Astrocyte (in vitro differentiated cells and primary cell): ENCODE results near the gene NBEA. TPM values are rescaled to one million over a fixed set of nuclear protein-coding genes. Genes with fewer than 3 reads are reported as not detected.

ENCODE experiments used
- DNase-seq: peaks from one replicate; pipeline ENCODE4 v3.0.0-alpha.2; 2010; ENCODE audit warnings: low read depth
- FAIRE-seq: peaks from 2 replicates; lab custom pipeline; 2011; peaks lifted over from hg19 to GRCh38; lab: Jason Lieb, UNC
- H2AFZ ChIP-seq: 2 replicates; pipeline ENCODE4 v1.6.0; 2012; ENCODE audit warnings: low read depth, low read length, inconsistent platforms
- H3K27ac ChIP-seq: 2 replicates; pipeline ENCODE4 v1.5.1; 2011; ENCODE audit warnings: low read depth, low read length, inconsistent platforms
- H3K27me3 ChIP-seq: 2 replicates; pipeline ENCODE4 v1.6.0; 2011; ENCODE audit warnings: low read length, inconsistent platforms; ENCODE audit not compliant: insufficient read depth
- H3K36me3 ChIP-seq: 2 replicates; pipeline ENCODE4 v1.5.1; 2011; ENCODE audit warnings: low read length, inconsistent platforms; ENCODE audit not compliant: insufficient read depth
- H3K4me1 ChIP-seq: 2 replicates; pipeline ENCODE4 v1.5.1; 2011; ENCODE audit warnings: low read length, inconsistent platforms; ENCODE audit not compliant: insufficient read depth
- H3K4me2 ChIP-seq: 2 replicates; pipeline ENCODE4 v1.6.0; 2012; ENCODE audit warnings: low read length, inconsistent platforms
- H3K4me3 ChIP-seq: 2 replicates; pipeline ENCODE4 v1.5.1; 2011; ENCODE audit warnings: low read depth, mild to moderate bottlenecking, low read length, inconsistent platforms; ENCODE audit not compliant: insufficient read depth
- H3K79me2 ChIP-seq: 2 replicates; pipeline ENCODE4 v1.6.0; 2012; ENCODE audit warnings: mild to moderate bottlenecking, low read length, inconsistent platforms; ENCODE audit not compliant: insufficient read depth
- H3K9ac ChIP-seq: 2 replicates; pipeline ENCODE4 v1.6.0; 2012; ENCODE audit warnings: mild to moderate bottlenecking, low read length, inconsistent platforms
- H3K9me3 ChIP-seq: 2 replicates; pipeline ENCODE4 v1.5.1; 2012; ENCODE audit warnings: low read depth, mild to moderate bottlenecking, low read length, inconsistent platforms; ENCODE audit not compliant: insufficient read depth
- H4K20me1 ChIP-seq: 2 replicates; pipeline ENCODE4 v1.6.0; 2012; ENCODE audit warnings: low read length, inconsistent platforms; ENCODE audit not compliant: insufficient read depth
- H3K27ac Mint-ChIP-seq: one replicate; pipeline ENCODE4 v1.8.0; 2021; ENCODE audit warnings: mild to moderate bottlenecking, mixed read lengths; ENCODE audit not compliant: unreplicated experiment
- H3K27me3 Mint-ChIP-seq: one replicate; pipeline ENCODE4 v1.8.0; 2021; ENCODE audit warnings: low read depth, mixed read lengths; ENCODE audit not compliant: unreplicated experiment
- H3K36me3 Mint-ChIP-seq: one replicate; pipeline ENCODE4 v1.8.0; 2021; ENCODE audit warnings: low read depth, mixed read lengths; ENCODE audit not compliant: unreplicated experiment
- H3K4me1 Mint-ChIP-seq: one replicate; pipeline ENCODE4 v1.8.0; 2021; ENCODE audit warnings: low read depth, mixed read lengths; ENCODE audit not compliant: unreplicated experiment
- H3K4me3 Mint-ChIP-seq: one replicate; pipeline ENCODE4 v1.8.0; 2021; ENCODE audit warnings: mild to moderate bottlenecking, moderate library complexity, mixed read lengths; ENCODE audit not compliant: unreplicated experiment
- H3K9me3 Mint-ChIP-seq: one replicate; pipeline ENCODE4 v1.8.0; 2021; ENCODE audit warnings: mild to moderate bottlenecking, mixed read lengths; ENCODE audit not compliant: unreplicated experiment
- CTCF ChIP-seq: IDR thresholded peaks from 2 replicates; pipeline ENCODE4 v1.5.1; 2011; ENCODE audit warnings: low read depth, mild to moderate bottlenecking, inconsistent platforms, low read length, moderate library complexity; ENCODE audit not compliant: insufficient read depth
- EZH2 ChIP-seq: IDR thresholded peaks from 2 replicates; pipeline ENCODE4 v1.6.1; 2012; ENCODE audit warnings: mild to moderate bottlenecking, low read length, inconsistent platforms; ENCODE audit not compliant: insufficient read depth
- total RNA-seq: library from RNA; stranded (reverse); gene quantifications from 2 replicates; pipeline ENCODE4 v1.2.1, GENCODE V29; 2021

Gene NBEA
- total RNA-seq, 1 donor from 2014 or later = 7.8 TPM

GRCh38 chr13:34942732-34943435 lies 814 bp downstream of the NBEA start:
- no peak overlapping the region for H3K27ac ChIP-seq
- Mint-ChIP-seq H3K36me3 (no peaks in the 10 kb centered on the region), H3K4me3 (peak overlapping the region; percentile 91), H3K27me3 (no peaks in the 10 kb centered on the region), H3K4me1 (peaks cover 10% of the 10 kb centered on the region), H3K9me3 (no peaks in the 10 kb centered on the region), H3K27ac (peak overlapping the region; percentile 70)
- H2AFZ ChIP-seq = peak overlapping the region; percentile 93
- H4K20me1 ChIP-seq = peaks cover 10% of the 10 kb centered on the region
- H3K27me3 ChIP-seq = no peaks in the 10 kb centered on the region
- H3K4me2 ChIP-seq = peak overlapping the region; percentile 89
- H3K36me3 ChIP-seq = no peaks in the 10 kb centered on the region
- peak overlapping the region; percentile 70 for H3K4me3 ChIP-seq
- DNase-seq = no peak
- peak overlapping the region; percentile 64 for H3K9ac ChIP-seq
- FAIRE-seq = no peak
- TF ChIP-seq EZH2 (no peak), CTCF (no peak)
- peaks cover 9% of the 10 kb centered on the region for H3K4me1 ChIP-seq
- H3K9me3 ChIP-seq = no peaks in the 10 kb centered on the region
- no peaks in the 10 kb centered on the region for H3K79me2 ChIP-seq

- Mint-ChIP-seq H3K4me1 (peaks cover 10% of the 10 kb centered on the region), H3K9me3 (no peaks in the 10 kb centered on the region), H3K27ac (peak overlapping the region; percentile 4), H3K4me3 (peak overlapping the region; percentile 91), H3K36me3 (no peaks in the 10 kb centered on the region), H3K27me3 (no peaks in the 10 kb centered on the region)
- H2AFZ ChIP-seq = peak overlapping the region; percentile 93
- DNase-seq (no peak), FAIRE-seq (no peak)
- H3K4me1 ChIP-seq = peaks cover 9% of the 10 kb centered on the region
- H3K9me3 ChIP-seq = no peaks in the 10 kb centered on the region
- no peaks in the 10 kb centered on the region for H3K36me3 ChIP-seq
- peak overlapping the region; percentile 70 for H3K4me3 ChIP-seq
- H4K20me1 ChIP-seq = peaks cover 10% of the 10 kb centered on the region
- H3K4me2 ChIP-seq = peak overlapping the region; percentile 89
- TF ChIP-seq EZH2 (no peak), CTCF (no peak)
- no peaks in the 10 kb centered on the region for H3K79me2 ChIP-seq
- no peak overlapping the region for H3K27ac ChIP-seq
- H3K9ac ChIP-seq = peak overlapping the region; percentile 64
- no peaks in the 10 kb centered on the region for H3K27me3 ChIP-seq
Measured at GRCh38 chr13:34943436-34944273, 1.6 kb downstream of the NBEA start.
